ENCODE data around the gene RNF222. TPM values are rescaled to one million over a fixed set of nuclear protein-coding genes. Genes with fewer than 3 reads are reported as not detected.

RNF222 gene
- total and polyA plus RNA-seq, 2 donors from 2014 or later, result not detected

GRCh38 chr17:8438441-8438840, 40.8 kb upstream of the RNF222 start:
- intact Hi-C loops (cut with DNase I), result no loop called here
- DNase-seq (no peak), FAIRE-seq (no peak)
- peaks cover 0 to 6% (median 6%) of the 10 kb centered on the region in 3 donors for H3K4me1 ChIP-seq (ENCODE audit: control insufficient read depth in 2 of 3, insufficient read depth in 2 of 3, low read depth in 1 of 3, low read length in 3 of 3)
- no peaks in the 10 kb centered on the region for H3K27me3 ChIP-seq (ENCODE audit: control insufficient read depth, insufficient read depth, low read length)
- H3K27ac ChIP-seq (ENCODE audit: low read depth in 2 of 2, low read length in 2 of 2), result no peak overlapping the region
- peaks cover 0 to 4% (median 0%) of the 10 kb centered on the region in 3 donors for H3K36me3 ChIP-seq (ENCODE audit: control insufficient read depth in 2 of 3, insufficient read depth in 3 of 3, low read length in 3 of 3)
- H3K9ac ChIP-seq (ENCODE audit: low read length in 3 of 3), result no peak overlapping the region
- no peak for TF ChIP-seq CTCF (IDR thresholded peaks at IDR 0.05; ENCODE audit: borderline replicate concordance, extremely low read depth, insufficient read depth)
- no peaks in the 10 kb centered on the region for H3K9me3 ChIP-seq (ENCODE audit: control insufficient read depth in 2 of 3, insufficient read depth in 1 of 3, low read length in 3 of 3)
- no peak overlapping the region for H3K4me3 ChIP-seq (ENCODE audit: low read length in 3 of 3)

- H3K27me3 ChIP-seq (ENCODE audit: control insufficient read depth, insufficient read depth, low read length), result no peaks in the 10 kb centered on the region
- FAIRE-seq (no peak), DNase-seq (peak in 2 of 5 donors; percentile 12 to 40)
- peaks cover 0 to 4% (median 0%) of the 10 kb centered on the region in 3 donors for H3K36me3 ChIP-seq (ENCODE audit: control insufficient read depth in 2 of 3, insufficient read depth in 3 of 3, low read length in 3 of 3)
- intact Hi-C loops (cut with DNase I), result no loop called here
- H3K27ac ChIP-seq (ENCODE audit: low read depth in 2 of 2, low read length in 2 of 2), result peak overlapping the region; percentile 97 to 99
- peak overlapping the region; percentile 84 to 95 (median 89) for H3K4me3 ChIP-seq (ENCODE audit: low read length in 3 of 3)
- TF ChIP-seq CTCF (IDR thresholded peaks at IDR 0.05; ENCODE audit: borderline replicate concordance, extremely low read depth, insufficient read depth), result no peak
- peaks cover 0 to 5% (median 4%) of the 10 kb centered on the region in 3 donors for H3K4me1 ChIP-seq (ENCODE audit: control insufficient read depth in 2 of 3, insufficient read depth in 2 of 3, low read depth in 1 of 3, low read length in 3 of 3)
- H3K9me3 ChIP-seq (ENCODE audit: control insufficient read depth in 2 of 3, insufficient read depth in 1 of 3, low read length in 3 of 3), result no peaks in the 10 kb centered on the region
- H3K9ac ChIP-seq (ENCODE audit: low read length in 3 of 3), result peak overlapping the region; percentile 13 to 88 (median 61)
These were observed 39.2 kb upstream of the RNF222 start for GRCh38 chr17:8436844-8437171.

- Histone ChIP-seq H3K27ac (ENCODE audit: low read depth in 2 of 2, low read length in 2 of 2) (peak overlapping the region; percentile 97 to 99), H3K36me3 (ENCODE audit: control insufficient read depth in 2 of 3, insufficient read depth in 3 of 3, low read length in 3 of 3) (peaks cover 0 to 4% (median 0%) of the 10 kb centered on the region in 3 donors), H3K9me3 (ENCODE audit: control insufficient read depth in 2 of 3, insufficient read depth in 1 of 3, low read length in 3 of 3) (no peaks in the 10 kb centered on the region), H3K27me3 (ENCODE audit: control insufficient read depth, insufficient read depth, low read length) (no peaks in the 10 kb centered on the region), H3K4me3 (ENCODE audit: low read length in 3 of 3) (peak overlapping the region; percentile 84 to 95 (median 89)), H3K9ac (ENCODE audit: low read length in 3 of 3) (peak overlapping the region; percentile 61 to 88 (median 61)), H3K4me1 (ENCODE audit: control insufficient read depth in 2 of 3, insufficient read depth in 2 of 3, low read depth in 1 of 3, low read length in 3 of 3) (peaks cover 0 to 2% (median 0%) of the 10 kb centered on the region in 3 donors)
- DNase-seq, result peak; percentile 74 to 91 (median 85)
- no peak for TF ChIP-seq CTCF (IDR thresholded peaks at IDR 0.05; ENCODE audit: borderline replicate concordance, extremely low read depth, insufficient read depth)
- intact Hi-C loops (cut with DNase I), result no loop called here
- FAIRE-seq, result no peak
These were observed 38.7 kb upstream of the RNF222 start for GRCh38 chr17:8436169-8436843.
